ENCODE data around the gene KANK4.

DNA sequence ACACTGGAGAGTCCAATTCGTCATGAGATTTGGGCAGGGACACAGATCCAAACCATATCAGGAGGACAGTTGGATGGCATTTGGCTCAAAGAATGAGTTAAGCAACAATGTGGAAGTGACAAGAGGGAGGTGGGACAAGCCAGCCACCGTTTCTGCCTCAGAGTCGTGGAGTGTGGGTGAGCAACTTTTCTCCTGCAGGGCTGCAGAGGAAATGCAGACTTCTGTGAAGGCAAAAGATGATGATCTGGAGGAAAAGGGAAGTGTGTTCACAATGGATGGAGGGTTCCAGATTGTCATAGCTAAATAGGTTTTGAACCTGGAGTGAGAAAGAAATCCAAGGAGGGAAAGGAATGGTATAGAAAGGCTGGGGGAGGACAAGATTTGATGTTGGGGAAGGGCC is 16.4 kb upstream of the KANK4 start:
- TF ChIP-seq KDM1A (IDR thresholded peaks at IDR 0.05; ENCODE audit: borderline replicate concordance, low read length) (no peak), CTCF (IDR thresholded peaks at IDR 0.05; ENCODE audit: control extremely low read depth in 1 of 3, insufficient read depth in 1 of 3, low read depth in 1 of 3, low read length in 3 of 3) (peak in 1 of 3 experiments; percentile 43; a peak in 1 of 4 replicates), JUND (IDR thresholded peaks at IDR 0.05; ENCODE audit: low read length) (no peak), POU5F1 (IDR thresholded peaks at IDR 0.05; ENCODE audit: low read depth, low read length) (no peak), POLR2AphosphoS5 (IDR thresholded peaks at IDR 0.05; ENCODE audit: low read depth, low read length) (no peak), BCL11A (IDR thresholded peaks at IDR 0.05; ENCODE audit: low read depth in 2 of 2, low read length in 2 of 2) (no peak), PHF8 (conservative IDR thresholded peaks at IDR 0.05; ENCODE audit: low read depth, low read length) (no peak), HDAC2 (IDR thresholded peaks at IDR 0.05; ENCODE audit: borderline replicate concordance in 1 of 2, low read depth in 2 of 2, low read length in 2 of 2) (no peak), BACH1 (IDR thresholded peaks at IDR 0.05; ENCODE audit: low read length) (no peak), CBX5 (IDR thresholded peaks at IDR 0.05; ENCODE audit: low read depth, low read length) (no peak), CEBPB (IDR thresholded peaks at IDR 0.05; ENCODE audit: low read depth, low read length) (no peak), EP300 (IDR thresholded peaks at IDR 0.05; ENCODE audit: borderline replicate concordance in 1 of 2, low read depth in 2 of 2, low read length in 2 of 2) (no peak)
- TF ChIP-seq, protein P1, sequence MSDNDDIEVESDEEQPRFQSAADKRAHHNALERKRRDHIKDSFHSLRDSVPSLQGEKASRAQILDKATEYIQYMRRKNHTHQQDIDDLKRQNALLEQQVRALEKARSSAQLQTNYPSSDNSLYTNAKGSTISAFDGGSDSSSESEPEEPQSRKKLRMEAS (IDR thresholded peaks at IDR 0.05): no peak
- TF ChIP-seq, protein P2, sequence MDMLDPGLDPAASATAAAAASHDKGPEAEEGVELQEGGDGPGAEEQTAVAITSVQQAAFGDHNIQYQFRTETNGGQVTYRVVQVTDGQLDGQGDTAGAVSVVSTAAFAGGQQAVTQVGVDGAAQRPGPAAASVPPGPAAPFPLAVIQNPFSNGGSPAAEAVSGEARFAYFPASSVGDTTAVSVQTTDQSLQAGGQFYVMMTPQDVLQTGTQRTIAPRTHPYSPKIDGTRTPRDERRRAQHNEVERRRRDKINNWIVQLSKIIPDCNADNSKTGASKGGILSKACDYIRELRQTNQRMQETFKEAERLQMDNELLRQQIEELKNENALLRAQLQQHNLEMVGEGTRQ (IDR thresholded peaks at IDR 0.05; ENCODE audit: low read length): no peak

Measured in H1 (cell line).